Measurements from ENCODE around the gene UBE2M.

DNA sequence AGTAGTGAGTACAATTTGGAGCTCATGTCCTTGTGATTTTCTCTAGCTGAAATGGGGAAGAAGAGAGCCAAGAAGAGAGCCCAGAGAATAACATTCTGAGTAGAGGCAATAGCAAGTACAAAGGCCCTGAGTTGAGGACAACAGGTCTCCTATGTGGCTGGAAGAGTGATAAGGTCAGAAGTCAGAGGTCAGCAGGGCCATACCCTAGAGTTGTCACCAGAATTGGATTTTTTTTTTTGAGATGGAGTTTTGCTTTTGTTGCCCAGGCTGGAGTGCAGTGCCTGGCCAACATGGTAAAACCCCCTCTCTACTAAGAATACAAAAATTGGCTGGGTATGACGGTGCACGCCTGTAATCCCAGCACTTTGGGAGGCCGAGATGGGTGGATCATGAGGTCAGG is 22.6 kb downstream of the UBE2M start:
- TF ChIP-seq EZH2 (IDR thresholded peaks at IDR 0.05; ENCODE audit: borderline replicate concordance) (no peak), EZH2phosphoT487 (IDR thresholded peaks at IDR 0.05; ENCODE audit: low read depth, severe bottlenecking, unreplicated experiment) (no peak)

All from hepatocyte (in vitro differentiated cells).